H9 (cell line): ENCODE results near the gene IRF2BP2. TPM values are rescaled to one million over a fixed set of nuclear protein-coding genes. Genes with fewer than 3 reads are reported as not detected.

Source experiments
- DNase-seq: peaks from one replicate; pipeline ENCODE4 v3.0.0-alpha.2; 2017
- H2AFZ ChIP-seq: one replicate; pipeline ENCODE4 v1.6.1; 2013; ENCODE audit warnings: mild to moderate bottlenecking, low read length, control low read depth, moderate library complexity
- H2AK5ac ChIP-seq: 2 replicates; pipeline ENCODE4 v1.6.1; 2013; ENCODE audit warnings: low read length, control low read depth, mixed read lengths; ENCODE audit not compliant: insufficient read length
- H2BK120ac ChIP-seq: one replicate; pipeline ENCODE4 v1.6.1; 2013; ENCODE audit warnings: low read depth, mild to moderate bottlenecking, low read length, control low read depth, inconsistent platforms; ENCODE audit not compliant: poor library complexity, severe bottlenecking
- H2BK12ac ChIP-seq: 2 replicates; pipeline ENCODE4 v1.6.1; 2013; ENCODE audit warnings: low read length, control low read depth, mixed read lengths, low read depth; ENCODE audit not compliant: insufficient read length
- H2BK15ac ChIP-seq: 2 replicates; pipeline ENCODE4 v1.6.1; 2013; ENCODE audit warnings: low read depth, low read length, control low read depth
- H2BK20ac ChIP-seq: one replicate; pipeline ENCODE4 v1.6.1; 2013; ENCODE audit warnings: low read depth, mild to moderate bottlenecking, low read length, control low read depth, inconsistent platforms; ENCODE audit not compliant: poor library complexity, severe bottlenecking
- H2BK5ac ChIP-seq: 2 replicates; pipeline ENCODE4 v1.6.1; 2013; ENCODE audit warnings: low read length, control low read depth, mixed read lengths; ENCODE audit not compliant: insufficient read length
- H3K14ac ChIP-seq: 2 replicates; pipeline ENCODE4 v1.6.1; 2013; ENCODE audit warnings: low read length, control low read depth; ENCODE audit not compliant: insufficient read depth
- H3K18ac ChIP-seq: 2 replicates; pipeline ENCODE4 v1.6.1; 2013; ENCODE audit warnings: low read depth, mild to moderate bottlenecking, mixed read lengths, low read length, control low read depth; ENCODE audit not compliant: insufficient read length
- H3K23ac ChIP-seq: 2 replicates; pipeline ENCODE4 v1.6.1; 2013; ENCODE audit warnings: low read length, control low read depth, mixed read lengths, low read depth; ENCODE audit not compliant: insufficient read length
- H3K23me2 ChIP-seq: 2 replicates; pipeline ENCODE4 v1.6.1; 2013; ENCODE audit warnings: low read depth, mild to moderate bottlenecking, mixed read lengths, low read length, control low read depth; ENCODE audit not compliant: insufficient read length, poor library complexity, severe bottlenecking
- H3K27ac ChIP-seq: 2 replicates; pipeline ENCODE4 v1.5.1; 2013; ENCODE audit warnings: low read length, control low read depth, mixed read lengths, low read depth; ENCODE audit not compliant: insufficient read length
- H3K27me3 ChIP-seq: 2 replicates; pipeline ENCODE4 v1.6.1; 2013; ENCODE audit warnings: low read length, control low read depth, inconsistent platforms; ENCODE audit not compliant: insufficient read depth
- H3K4ac ChIP-seq: 2 replicates; pipeline ENCODE4 v1.6.1; 2013; ENCODE audit warnings: low read depth, mild to moderate bottlenecking, control low read depth, inconsistent platforms, low read length, moderate library complexity
- H3K4me1 ChIP-seq: 2 replicates; pipeline ENCODE4 v1.6.1; 2013; ENCODE audit warnings: low read length, control low read depth, inconsistent platforms; ENCODE audit not compliant: insufficient read depth
- H3K4me2 ChIP-seq: 2 replicates; pipeline ENCODE4 v1.6.1; 2013; ENCODE audit warnings: low read length, control low read depth, mixed read lengths; ENCODE audit not compliant: insufficient read length, insufficient read depth
- H3K56ac ChIP-seq: 2 replicates; pipeline ENCODE4 v1.6.1; 2013; ENCODE audit warnings: low read depth, mild to moderate bottlenecking, mixed read lengths, low read length, control low read depth; ENCODE audit not compliant: insufficient read length
- H3K79me1 ChIP-seq: 2 replicates; pipeline ENCODE4 v1.6.1; 2013; ENCODE audit warnings: low read depth, mild to moderate bottlenecking, moderate library complexity, low read length, control low read depth, inconsistent platforms; ENCODE audit not compliant: insufficient read depth, poor library complexity, severe bottlenecking
- H3K79me2 ChIP-seq: 2 replicates; pipeline ENCODE4 v1.6.1; 2013; ENCODE audit warnings: low read length, control low read depth, inconsistent platforms; ENCODE audit not compliant: insufficient read depth
- H3K9ac ChIP-seq: 2 replicates; pipeline ENCODE4 v1.6.1; 2013; ENCODE audit warnings: low read length, control low read depth, mixed read lengths; ENCODE audit not compliant: insufficient read length; ENCODE audit errors: extremely low read depth
- H3K9me3 ChIP-seq: one replicate; pipeline ENCODE4 v1.6.1; 2013; ENCODE audit warnings: low read depth, low read length, inconsistent platforms; ENCODE audit not compliant: control insufficient read depth
- H3T11ph ChIP-seq: one replicate; pipeline ENCODE4 v1.6.1; 2013; ENCODE audit warnings: mild to moderate bottlenecking, low read length, control low read depth, inconsistent platforms
- H4K20me1 ChIP-seq: one replicate; pipeline ENCODE4 v1.6.1; 2013; ENCODE audit not compliant: control insufficient read depth, insufficient read length, insufficient read depth
- H4K5ac ChIP-seq: 2 replicates; pipeline ENCODE4 v1.6.1; 2013; ENCODE audit warnings: low read depth, mild to moderate bottlenecking, mixed read lengths, low read length, control low read depth; ENCODE audit not compliant: insufficient read length
- H4K8ac ChIP-seq: replicated peaks from 2 replicates; pipeline ENCODE4 v1.6.1; 2013; ENCODE audit warnings: low read length, control low read depth, mixed read lengths, low read depth; ENCODE audit not compliant: insufficient read length
- H4K91ac ChIP-seq: 2 replicates; pipeline ENCODE4 v1.6.1; 2013; ENCODE audit warnings: low read depth, mild to moderate bottlenecking, moderate library complexity, mixed read lengths, low read length, control low read depth; ENCODE audit not compliant: insufficient read length
- H3K27ac Mint-ChIP-seq, 3 experiments: 2 replicates in 2 of 3; 3 replicates in 1 of 3; pipeline ENCODE4 v1.8.0; 2020 to 2021; ENCODE audit warnings: mixed read lengths in 3 of 3, mild to moderate bottlenecking in 1 of 3, moderate library complexity in 1 of 3
- H3K27me3 Mint-ChIP-seq: 2 replicates; pipeline ENCODE4 v1.8.0; 2021; ENCODE audit warnings: low read depth, mild to moderate bottlenecking, moderate library complexity, mixed read lengths
- H3K36me3 Mint-ChIP-seq, 3 experiments: 2 replicates in 2 of 3; 3 replicates in 1 of 3; pipeline ENCODE4 v1.8.0; 2020 to 2021; ENCODE audit warnings: low read depth in 3 of 3, mixed read lengths in 3 of 3; ENCODE audit not compliant: insufficient read depth in 1 of 3
- H3K4me1 Mint-ChIP-seq, 2 experiments: 2 replicates each; pipeline ENCODE4 v1.8.0; 2020; ENCODE audit warnings: mixed read lengths in 2 of 2
- H3K4me3 Mint-ChIP-seq, 2 experiments: 2 replicates in 1 of 2; 3 replicates in 1 of 2; pipeline ENCODE4 v1.8.0; 2020 to 2021; ENCODE audit warnings: mild to moderate bottlenecking in 2 of 2, mixed read lengths in 2 of 2, moderate library complexity in 1 of 2
- H3K9me3 Mint-ChIP-seq, 2 experiments: 2 replicates in 1 of 2; 3 replicates in 1 of 2; pipeline ENCODE4 v1.8.0; 2020; ENCODE audit warnings: mild to moderate bottlenecking in 2 of 2, mixed read lengths in 2 of 2, moderate library complexity in 1 of 2
- WGBS: extraction: QIAGEN DNeasy Blood & Tissue Kit; methylation state at CpG from one replicate; pipeline ENCODE4 v1.1.7; 2013; ENCODE audit warnings: missing lambda C conversion rate, low lambda C conversion rate, mixed read lengths; ENCODE audit not compliant: insufficient read length; ENCODE audit errors: extremely low coverage; 5-methylcytosine and 5-hydroxymethylcytosine counted together
- total RNA-seq: library from RNA; stranded (reverse); gene quantifications from 2 replicates; pipeline ENCODE4 v1.2.1, GENCODE V29; 2021
- TF ChIP-seq, protein P1 (sequence below): fragments of 200-600 bp; sonication (generic); conservative IDR thresholded peaks from 3 replicates; pipeline ENCODE4 v1.8.0; 2021; ENCODE audit warnings: antibody characterized with exemption, mild to moderate bottlenecking

The IRF2BP2 gene
- total RNA-seq, 1 experiment from 2014 or later: 80.2 TPM

DNA sequence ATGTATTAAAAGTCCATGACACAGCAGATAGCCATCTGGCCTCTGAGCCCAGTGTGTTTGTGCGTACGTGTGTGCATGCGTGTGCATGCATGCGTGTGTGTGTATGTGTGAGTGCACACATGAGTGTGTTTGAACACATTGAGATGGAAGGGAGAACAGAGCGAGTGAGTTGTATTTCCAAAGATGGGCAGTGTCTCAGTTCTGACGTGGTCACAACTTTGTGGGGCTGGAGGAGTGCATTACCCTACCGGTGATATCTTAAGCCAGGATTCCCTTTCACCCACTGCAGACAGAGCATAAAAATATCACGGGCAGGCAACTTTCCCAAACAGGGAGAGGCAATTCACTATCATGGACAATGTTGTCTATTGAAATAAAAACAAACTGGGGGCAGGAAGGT, 27.8 kb downstream of the IRF2BP2 start:
- Histone ChIP-seq H4K8ac (no peak overlapping the region), H3K79me2 (no peaks in the 10 kb centered on the region), H3K18ac (no peak overlapping the region), H2AFZ (no peak overlapping the region), H4K91ac (no peak overlapping the region), H3K9ac (no peak overlapping the region), H3K56ac (no peak overlapping the region), H3K27me3 (no peaks in the 10 kb centered on the region), H2AK5ac (no peak overlapping the region), H3K27ac (no peak overlapping the region), H3K4me1 (no peaks in the 10 kb centered on the region), H2BK15ac (no peak overlapping the region), H2BK20ac (no peak overlapping the region), H3T11ph (no peak overlapping the region), H4K5ac (no peak overlapping the region), H3K4ac (no peak overlapping the region), H3K23ac (no peak overlapping the region), H3K79me1 (no peaks in the 10 kb centered on the region), H2BK5ac (no peak overlapping the region), H3K9me3 (no peaks in the 10 kb centered on the region), H4K20me1 (no peaks in the 10 kb centered on the region), H3K14ac (no peak overlapping the region), H3K4me2 (no peak overlapping the region), H2BK120ac (no peak overlapping the region), H2BK12ac (no peak overlapping the region), H3K23me2 (no peaks in the 10 kb centered on the region)
- H3K4me1 Mint-ChIP-seq: no peaks in the 10 kb centered on the region
- no peaks in the 10 kb centered on the region; a peak in 1 of 5 replicates for H3K9me3 Mint-ChIP-seq
- peaks cover 4% of the 10 kb centered on the region for H3K27me3 Mint-ChIP-seq
- TF ChIP-seq, protein P1, sequence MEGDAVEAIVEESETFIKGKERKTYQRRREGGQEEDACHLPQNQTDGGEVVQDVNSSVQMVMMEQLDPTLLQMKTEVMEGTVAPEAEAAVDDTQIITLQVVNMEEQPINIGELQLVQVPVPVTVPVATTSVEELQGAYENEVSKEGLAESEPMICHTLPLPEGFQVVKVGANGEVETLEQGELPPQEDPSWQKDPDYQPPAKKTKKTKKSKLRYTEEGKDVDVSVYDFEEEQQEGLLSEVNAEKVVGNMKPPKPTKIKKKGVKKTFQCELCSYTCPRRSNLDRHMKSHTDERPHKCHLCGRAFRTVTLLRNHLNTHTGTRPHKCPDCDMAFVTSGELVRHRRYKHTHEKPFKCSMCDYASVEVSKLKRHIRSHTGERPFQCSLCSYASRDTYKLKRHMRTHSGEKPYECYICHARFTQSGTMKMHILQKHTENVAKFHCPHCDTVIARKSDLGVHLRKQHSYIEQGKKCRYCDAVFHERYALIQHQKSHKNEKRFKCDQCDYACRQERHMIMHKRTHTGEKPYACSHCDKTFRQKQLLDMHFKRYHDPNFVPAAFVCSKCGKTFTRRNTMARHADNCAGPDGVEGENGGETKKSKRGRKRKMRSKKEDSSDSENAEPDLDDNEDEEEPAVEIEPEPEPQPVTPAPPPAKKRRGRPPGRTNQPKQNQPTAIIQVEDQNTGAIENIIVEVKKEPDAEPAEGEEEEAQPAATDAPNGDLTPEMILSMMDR: no peak
- no CpG with 5 or more reads among the region's 8 CpGs for WGBS
- DNase-seq: no peak
- no peak overlapping the region for H3K27ac Mint-ChIP-seq
- H3K4me3 Mint-ChIP-seq: no peak overlapping the region
- H3K36me3 Mint-ChIP-seq: no peaks in the 10 kb centered on the region
